ENCODE measurements around the gene KCNJ12. TPM values are rescaled to one million over a fixed set of nuclear protein-coding genes. Genes with fewer than 3 reads are reported as not detected.
"Not testable (repeated sequence)": the region's sequence is repeated elsewhere in the genome, so short reads cannot be mapped to it uniquely, and the experiment has no call there.

KCNJ12 gene
- total RNA-seq, 1 experiment from 2014 or later = 1.2 TPM

- H3K27ac ChIP-seq (ENCODE audit: low read depth, low read length, poor library complexity, severe bottlenecking); H3K27me3 ChIP-seq (replicated peaks; ENCODE audit: insufficient read depth, low read depth, low read length, poor library complexity); H3K4me3 ChIP-seq (ENCODE audit: low read depth, low read length, poor library complexity, severe bottlenecking); H3K4me1 ChIP-seq (ENCODE audit: insufficient read depth, low read length, poor library complexity, severe bottlenecking); CTCF ChIA-PET; H3K36me3 ChIP-seq (ENCODE audit: insufficient read depth, low read length, poor library complexity, severe bottlenecking); DNase-seq (ENCODE audit: low spot score); BruUV-seq (replicated peaks); intact Hi-C loops (cut with micrococcal nuclease; ENCODE audit: unreplicated experiment); H3K9me3 ChIP-seq (ENCODE audit: low read depth, low read length, poor library complexity, severe bottlenecking); POLR2A ChIA-PET (ENCODE audit: low non-redundant PET): not testable (repeated sequence)
Measured at GRCh38 chr17:21414616-21415015, 38.5 kb downstream of the KCNJ12 start.

- CTCF ChIA-PET; H3K4me1 ChIP-seq (ENCODE audit: insufficient read depth, low read length, poor library complexity, severe bottlenecking); POLR2A ChIA-PET (ENCODE audit: low non-redundant PET); H3K4me3 ChIP-seq (ENCODE audit: low read depth, low read length, poor library complexity, severe bottlenecking); DNase-seq (ENCODE audit: low spot score); H3K9me3 ChIP-seq (ENCODE audit: low read depth, low read length, poor library complexity, severe bottlenecking); intact Hi-C loops (cut with micrococcal nuclease; ENCODE audit: unreplicated experiment); H3K27me3 ChIP-seq (replicated peaks; ENCODE audit: insufficient read depth, low read depth, low read length, poor library complexity); BruUV-seq (replicated peaks); H3K36me3 ChIP-seq (ENCODE audit: insufficient read depth, low read length, poor library complexity, severe bottlenecking); H3K27ac ChIP-seq (ENCODE audit: low read depth, low read length, poor library complexity, severe bottlenecking): not testable (repeated sequence)
Measured at GRCh38 chr17:21415166-21415990, 39.2 kb downstream of the KCNJ12 start.

DNA sequence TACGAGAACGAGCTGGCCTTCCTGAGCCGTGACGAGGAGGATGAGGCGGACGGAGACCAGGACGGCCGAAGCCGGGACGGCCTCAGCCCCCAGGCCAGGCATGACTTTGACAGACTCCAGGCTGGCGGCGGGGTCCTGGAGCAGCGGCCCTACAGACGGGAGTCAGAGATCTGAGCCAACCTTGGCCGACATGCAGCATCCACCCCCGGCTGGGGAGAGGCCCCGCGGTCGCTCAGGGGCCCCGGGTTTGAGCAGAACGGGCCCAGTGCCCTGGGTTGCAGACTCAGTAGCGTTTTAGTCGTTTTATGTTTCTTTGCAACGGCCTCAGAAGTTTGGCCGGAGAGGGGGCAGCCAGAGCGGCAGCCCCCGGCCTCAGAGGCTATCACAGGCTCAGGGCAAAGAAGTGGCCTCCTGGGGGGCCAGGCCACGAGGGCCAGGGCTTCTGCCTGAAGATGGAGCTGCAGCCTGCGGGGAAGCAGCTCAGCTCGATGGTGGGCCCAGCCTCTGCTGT is 40.4 kb downstream of the KCNJ12 start:
- H3K4me3 ChIP-seq (ENCODE audit: low read depth, low read length, poor library complexity, severe bottlenecking); CTCF ChIA-PET; H3K27me3 ChIP-seq (replicated peaks; ENCODE audit: insufficient read depth, low read depth, low read length, poor library complexity); H3K4me1 ChIP-seq (ENCODE audit: insufficient read depth, low read length, poor library complexity, severe bottlenecking); BruUV-seq (replicated peaks); H3K36me3 ChIP-seq (ENCODE audit: insufficient read depth, low read length, poor library complexity, severe bottlenecking); intact Hi-C loops (cut with micrococcal nuclease; ENCODE audit: unreplicated experiment); H3K9me3 ChIP-seq (ENCODE audit: low read depth, low read length, poor library complexity, severe bottlenecking); H3K27ac ChIP-seq (ENCODE audit: low read depth, low read length, poor library complexity, severe bottlenecking); DNase-seq (ENCODE audit: low spot score); POLR2A ChIA-PET (ENCODE audit: low non-redundant PET): not testable (repeated sequence)

DNA sequence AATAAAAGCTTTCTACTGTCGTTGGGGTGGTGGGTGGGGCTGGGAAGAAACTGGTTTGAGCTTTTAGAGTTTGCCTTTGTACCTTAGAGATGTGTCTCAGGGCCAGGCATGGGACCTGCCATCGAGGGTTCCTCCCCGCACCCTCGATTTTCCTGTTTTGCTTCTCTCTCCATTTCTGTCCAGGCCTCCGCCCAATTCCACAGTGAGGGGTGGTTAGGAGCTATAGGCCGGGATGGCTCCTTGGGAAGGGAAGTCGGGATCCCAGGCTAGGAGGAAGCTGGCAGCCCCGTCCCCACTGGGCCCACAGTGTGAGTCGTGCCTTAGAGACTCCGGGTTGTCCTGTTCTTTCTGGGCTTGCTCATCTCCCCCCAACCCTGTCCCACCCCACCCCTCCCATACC is 41.2 kb downstream of the KCNJ12 start:
- H3K27me3 ChIP-seq (replicated peaks; ENCODE audit: insufficient read depth, low read depth, low read length, poor library complexity); POLR2A ChIA-PET (ENCODE audit: low non-redundant PET); H3K36me3 ChIP-seq (ENCODE audit: insufficient read depth, low read length, poor library complexity, severe bottlenecking); H3K4me1 ChIP-seq (ENCODE audit: insufficient read depth, low read length, poor library complexity, severe bottlenecking); H3K9me3 ChIP-seq (ENCODE audit: low read depth, low read length, poor library complexity, severe bottlenecking); CTCF ChIA-PET; H3K27ac ChIP-seq (ENCODE audit: low read depth, low read length, poor library complexity, severe bottlenecking); BruUV-seq (replicated peaks); intact Hi-C loops (cut with micrococcal nuclease; ENCODE audit: unreplicated experiment); H3K4me3 ChIP-seq (ENCODE audit: low read depth, low read length, poor library complexity, severe bottlenecking); DNase-seq (ENCODE audit: low spot score): not testable (repeated sequence)

- CTCF ChIA-PET = no interaction called here
- Histone ChIP-seq H3K27ac (ENCODE audit: low read depth, low read length, poor library complexity, severe bottlenecking) (no peak overlapping the region), H3K4me3 (ENCODE audit: low read depth, low read length, poor library complexity, severe bottlenecking) (no peak overlapping the region), H3K36me3 (ENCODE audit: insufficient read depth, low read length, poor library complexity, severe bottlenecking) (no peaks in the 10 kb centered on the region), H3K27me3 (replicated peaks; ENCODE audit: insufficient read depth, low read depth, low read length, poor library complexity) (no peaks in the 10 kb centered on the region), H3K4me1 (ENCODE audit: insufficient read depth, low read length, poor library complexity, severe bottlenecking) (no peaks in the 10 kb centered on the region), H3K9me3 (ENCODE audit: low read depth, low read length, poor library complexity, severe bottlenecking) (no peaks in the 10 kb centered on the region)
- intact Hi-C loops (cut with micrococcal nuclease; ENCODE audit: unreplicated experiment) = no loop called here
- no peak for DNase-seq (ENCODE audit: low spot score)
- TF ChIP-seq EZH2 (IDR thresholded peaks at IDR 0.05; ENCODE audit: borderline replicate concordance, low read depth, low read length, poor library complexity, severe bottlenecking) (no peak), CTCF (conservative IDR thresholded peaks at IDR 0.05; ENCODE audit: low read depth, low read length) (no peak)
- POLR2A ChIA-PET (ENCODE audit: low non-redundant PET) = no interaction called here
- BruUV-seq (replicated peaks) = no TSS peak
Measured at GRCh38 chr17:21417921-21418320, 41.8 kb downstream of the KCNJ12 start.
